ENCODE results near the gene NCF4.

Gene NCF4

DNA sequence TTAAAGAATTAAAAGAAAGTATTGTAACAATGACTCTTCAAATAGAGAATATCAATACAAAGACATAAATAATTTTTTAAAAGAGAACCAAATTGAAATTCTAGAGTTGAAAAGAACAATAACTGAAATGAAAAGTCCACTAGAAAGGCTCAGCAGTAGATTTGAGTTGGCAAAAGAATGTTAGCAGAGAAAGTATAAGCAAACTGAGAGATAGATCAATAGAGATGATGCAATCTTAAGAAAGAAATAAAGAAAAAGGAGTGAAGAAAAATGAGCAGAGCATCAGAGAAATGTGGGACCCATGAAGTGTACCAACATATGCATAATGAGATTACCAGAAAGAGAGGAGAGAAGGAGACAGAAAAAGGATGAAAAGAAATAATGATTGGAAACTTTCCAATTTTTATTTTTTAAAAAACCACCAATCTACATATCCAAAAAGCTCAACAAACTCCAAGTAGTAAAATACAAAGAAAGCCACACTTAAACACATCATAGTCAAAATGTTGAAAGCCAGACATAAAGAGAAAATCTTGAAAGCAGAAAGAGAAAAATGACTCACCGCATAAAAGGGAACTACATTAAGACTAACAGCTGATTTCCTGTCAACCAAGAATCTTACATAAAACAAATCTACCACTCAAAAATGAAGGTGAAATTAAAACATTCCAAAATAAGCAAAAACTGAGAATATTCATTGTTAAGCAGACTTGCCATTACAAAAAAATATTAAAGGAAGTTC is 20.9 kb downstream of the NCF4 start:
- H3K9me3 Mint-ChIP-seq: peaks cover 21 to 27% of the 10 kb centered on the region in 2 donors
- ATAC-seq (replicated peaks): peak; percentile 46 to 68
- no peak for DNase-seq

GRCh38 chr22:36884349-36885158 is 23.7 kb downstream of the NCF4 start:
- DNase-seq (no peak), ATAC-seq (replicated peaks) (peak in 1 of 2 donors; percentile 33)
- no peak overlapping the region for H3K4me3 Mint-ChIP-seq
- H3K27ac Mint-ChIP-seq: no peak overlapping the region
- H3K4me1 Mint-ChIP-seq: peaks cover 5 to 28% of the 10 kb centered on the region in 2 donors
- H3K36me3 Mint-ChIP-seq: peaks cover 9 to 20% of the 10 kb centered on the region in 2 donors
- H3K9me3 Mint-ChIP-seq: peaks cover 21% of the 10 kb centered on the region in 2 donors
- H3K27me3 Mint-ChIP-seq: peaks cover 0 to 12% of the 10 kb centered on the region in 2 donors

More for the DNA sequence above, 20.9 kb downstream of the NCF4 start:
- peaks cover 34 to 49% of the 10 kb centered on the region in 2 donors for H3K36me3 Mint-ChIP-seq
- peaks cover 5 to 20% of the 10 kb centered on the region in 2 donors for H3K4me1 Mint-ChIP-seq
- no peak overlapping the region for H3K4me3 Mint-ChIP-seq
- H3K27me3 Mint-ChIP-seq: no peaks in the 10 kb centered on the region
- peak overlapping the region; percentile 25 for H3K27ac Mint-ChIP-seq

DNA sequence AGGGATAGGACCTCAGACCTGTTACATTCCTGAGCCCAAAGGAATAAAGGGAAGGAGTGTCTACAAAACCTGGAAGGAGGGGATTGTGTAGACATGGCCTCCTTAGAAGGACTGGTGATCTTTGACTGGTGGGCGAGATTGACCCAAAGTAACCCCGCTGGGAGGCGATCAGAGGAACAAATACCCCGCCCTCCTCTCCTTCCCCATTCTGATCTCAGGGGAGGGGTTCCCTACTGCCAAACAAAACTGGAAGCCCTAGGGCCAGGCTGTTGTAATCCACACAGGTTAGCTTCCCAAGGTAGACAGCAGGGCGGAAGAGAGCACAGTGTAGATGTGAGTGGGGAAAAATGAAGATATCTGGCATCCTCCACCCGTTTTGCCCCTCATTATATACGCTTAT is 24.7 kb downstream of the NCF4 start:
- DNase-seq (no peak), ATAC-seq (replicated peaks) (peak in 1 of 2 donors; percentile 45)
- Mint-ChIP-seq H3K4me1 (peaks cover 5 to 28% of the 10 kb centered on the region in 2 donors), H3K9me3 (peaks cover 14 to 16% of the 10 kb centered on the region in 2 donors), H3K27ac (no peak overlapping the region), H3K4me3 (no peak overlapping the region), H3K36me3 (peaks cover 9 to 14% of the 10 kb centered on the region in 2 donors), H3K27me3 (peaks cover 0 to 12% of the 10 kb centered on the region in 2 donors)

DNA sequence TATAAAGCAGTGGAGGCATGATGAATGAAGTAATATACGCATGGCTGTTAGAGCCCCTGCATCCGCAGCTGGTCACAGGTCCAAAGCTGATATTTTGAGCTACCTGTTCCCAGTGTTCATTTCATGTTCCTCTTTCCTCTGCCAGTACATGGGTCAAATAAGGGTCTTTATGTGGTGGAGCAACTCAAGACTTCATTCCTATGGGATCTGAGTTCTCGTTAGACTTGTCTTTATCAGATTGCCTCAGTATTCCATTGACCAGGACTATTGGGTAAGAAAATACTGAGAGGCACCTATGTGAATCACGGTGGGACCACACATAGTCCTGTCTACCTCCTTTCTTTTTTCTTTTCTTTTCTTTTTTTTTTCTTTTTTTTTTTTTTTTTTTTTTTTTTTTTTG is 25.2 kb downstream of the NCF4 start:
- Mint-ChIP-seq H3K27me3 (peaks cover 0 to 12% of the 10 kb centered on the region in 2 donors), H3K4me1 (peaks cover 3 to 28% of the 10 kb centered on the region in 2 donors), H3K4me3 (no peak overlapping the region), H3K36me3 (peaks cover 8 to 10% of the 10 kb centered on the region in 2 donors), H3K27ac (no peak overlapping the region), H3K9me3 (peaks cover 11 to 12% of the 10 kb centered on the region in 2 donors)
- ATAC-seq (replicated peaks) (no peak), DNase-seq (no peak)

GRCh38 chr22:36887162-36887561 is 26.4 kb downstream of the NCF4 start:
- ATAC-seq (replicated peaks) (no peak), DNase-seq (no peak)
- Mint-ChIP-seq H3K27ac (no peak overlapping the region), H3K4me3 (no peak overlapping the region), H3K36me3 (peaks cover 0 to 4% of the 10 kb centered on the region in 2 donors), H3K9me3 (peaks cover 4 to 6% of the 10 kb centered on the region in 2 donors), H3K27me3 (peaks cover 0 to 12% of the 10 kb centered on the region in 2 donors), H3K4me1 (peaks cover 5 to 27% of the 10 kb centered on the region in 2 donors)

GRCh38 chr22:36891646-36892045 is 30.8 kb downstream of the NCF4 start:
- Mint-ChIP-seq H3K27ac (no peak overlapping the region), H3K27me3 (peaks cover 0 to 12% of the 10 kb centered on the region in 2 donors), H3K4me3 (no peak overlapping the region), H3K9me3 (peaks cover 6 to 12% of the 10 kb centered on the region in 2 donors), H3K4me1 (peaks cover 6 to 20% of the 10 kb centered on the region in 2 donors), H3K36me3 (peaks cover 0 to 4% of the 10 kb centered on the region in 2 donors)
- ATAC-seq (replicated peaks): no peak
- no peak for DNase-seq

DNA sequence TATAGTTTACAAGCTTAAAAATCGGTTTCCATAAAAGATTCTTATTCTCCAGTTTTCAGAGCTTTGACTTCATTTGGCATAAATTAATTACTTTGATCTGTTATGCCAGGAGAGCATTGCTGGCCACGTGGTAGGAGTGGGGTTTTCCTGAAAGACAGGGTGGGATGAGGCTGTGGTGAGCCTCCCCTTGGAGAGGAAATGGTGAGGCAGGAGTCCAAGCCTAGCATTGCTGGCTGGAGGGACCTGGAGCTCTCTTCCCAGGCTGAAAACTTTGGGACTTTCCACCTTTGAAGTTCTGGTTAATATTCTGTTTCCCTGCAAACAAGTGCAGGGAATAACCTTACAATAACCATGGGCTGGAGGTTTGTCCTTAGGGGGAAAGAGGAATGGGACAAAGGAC is 31.5 kb downstream of the NCF4 start:
- ATAC-seq (replicated peaks) (no peak), DNase-seq (no peak)
- H3K36me3 Mint-ChIP-seq: peaks cover 0 to 4% of the 10 kb centered on the region in 2 donors
- peak overlapping the region; percentile 14 for H3K27ac Mint-ChIP-seq
- peaks cover 8 to 12% of the 10 kb centered on the region in 2 donors for H3K9me3 Mint-ChIP-seq
- no peak overlapping the region for H3K4me3 Mint-ChIP-seq
- peaks cover 0 to 10% of the 10 kb centered on the region in 2 donors for H3K27me3 Mint-ChIP-seq
- peaks cover 6 to 19% of the 10 kb centered on the region in 2 donors for H3K4me1 Mint-ChIP-seq

GRCh38 chr22:36893262-36893661 is 32.5 kb downstream of the NCF4 start:
- peaks cover 6 to 12% of the 10 kb centered on the region in 2 donors for H3K4me1 Mint-ChIP-seq
- DNase-seq (no peak), ATAC-seq (replicated peaks) (no peak)
- peaks cover 0 to 4% of the 10 kb centered on the region in 2 donors for H3K36me3 Mint-ChIP-seq
- H3K4me3 Mint-ChIP-seq: no peak overlapping the region
- H3K9me3 Mint-ChIP-seq: peaks cover 8 to 12% of the 10 kb centered on the region in 2 donors
- no peak overlapping the region for H3K27ac Mint-ChIP-seq
- peaks cover 0 to under 1% of the 10 kb centered on the region in 2 donors for H3K27me3 Mint-ChIP-seq

GRCh38 chr22:36894266-36894665 is 33.5 kb downstream of the NCF4 start:
- H3K4me1 Mint-ChIP-seq: peaks cover 6 to 12% of the 10 kb centered on the region in 2 donors
- no peak overlapping the region for H3K27ac Mint-ChIP-seq
- ATAC-seq (replicated peaks): no peak
- H3K4me3 Mint-ChIP-seq: no peak overlapping the region
- H3K27me3 Mint-ChIP-seq: peaks cover 0 to 6% of the 10 kb centered on the region in 2 donors
- peaks cover 10 to 12% of the 10 kb centered on the region in 2 donors for H3K9me3 Mint-ChIP-seq
- no peak for DNase-seq
- peaks cover 0 to 4% of the 10 kb centered on the region in 2 donors for H3K36me3 Mint-ChIP-seq

DNA sequence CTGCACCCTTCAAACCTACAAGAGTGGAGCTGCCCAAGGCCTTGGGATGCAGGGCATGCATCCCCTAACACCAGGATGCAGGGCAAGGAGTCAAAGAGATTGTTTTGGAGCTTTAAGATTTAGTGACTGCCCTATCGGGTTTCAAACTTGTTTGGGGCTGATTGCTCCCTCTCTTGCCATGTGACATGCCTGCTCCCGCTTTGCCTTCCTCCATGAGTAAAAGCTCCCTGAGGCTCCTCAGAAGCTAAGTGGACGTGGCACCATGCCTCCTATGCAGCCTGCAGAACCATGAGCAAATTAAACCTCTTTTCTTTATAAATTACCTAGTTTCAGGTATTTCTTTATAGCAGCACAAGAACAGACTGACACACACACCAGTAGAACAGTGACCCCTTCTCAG is 36.8 kb downstream of the NCF4 start:
- Mint-ChIP-seq H3K27me3 (peaks cover 8 to 15% of the 10 kb centered on the region in 2 donors), H3K27ac (no peak overlapping the region), H3K4me1 (peaks cover 11 to 14% of the 10 kb centered on the region in 2 donors), H3K4me3 (no peak overlapping the region), H3K36me3 (peaks cover 0 to 4% of the 10 kb centered on the region in 2 donors), H3K9me3 (peaks cover 11 to 12% of the 10 kb centered on the region in 2 donors)
- DNase-seq: no peak
- no peak for ATAC-seq (replicated peaks)

DNA sequence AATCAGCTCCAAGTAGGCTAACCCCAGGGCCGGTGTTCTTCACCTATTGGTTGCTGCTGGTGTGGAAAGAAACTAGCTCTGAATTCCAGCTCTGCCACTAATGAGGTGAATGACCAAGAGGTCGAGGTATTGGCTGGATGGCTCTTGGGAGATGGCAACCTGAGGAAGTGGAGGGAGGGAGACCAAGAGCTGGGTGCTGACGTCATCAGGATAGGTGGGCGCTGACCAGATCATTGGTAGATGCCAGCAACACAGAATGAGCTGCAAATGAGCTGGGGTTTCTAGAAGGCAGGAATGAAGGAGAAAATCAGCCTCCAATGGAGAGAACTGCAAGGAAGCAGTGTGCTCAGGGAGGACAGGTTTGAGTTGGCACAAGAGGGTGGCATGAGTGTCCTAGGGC is 37.9 kb downstream of the NCF4 start:
- DNase-seq (no peak), ATAC-seq (replicated peaks) (no peak)
- no peak overlapping the region for H3K27ac Mint-ChIP-seq
- H3K27me3 Mint-ChIP-seq: peaks cover 12 to 19% of the 10 kb centered on the region in 2 donors
- peaks cover 11 to 15% of the 10 kb centered on the region in 2 donors for H3K4me1 Mint-ChIP-seq
- no peak overlapping the region for H3K4me3 Mint-ChIP-seq
- peaks cover under 1 to 4% of the 10 kb centered on the region in 2 donors for H3K36me3 Mint-ChIP-seq
- peaks cover 12% of the 10 kb centered on the region in 2 donors for H3K9me3 Mint-ChIP-seq

DNA sequence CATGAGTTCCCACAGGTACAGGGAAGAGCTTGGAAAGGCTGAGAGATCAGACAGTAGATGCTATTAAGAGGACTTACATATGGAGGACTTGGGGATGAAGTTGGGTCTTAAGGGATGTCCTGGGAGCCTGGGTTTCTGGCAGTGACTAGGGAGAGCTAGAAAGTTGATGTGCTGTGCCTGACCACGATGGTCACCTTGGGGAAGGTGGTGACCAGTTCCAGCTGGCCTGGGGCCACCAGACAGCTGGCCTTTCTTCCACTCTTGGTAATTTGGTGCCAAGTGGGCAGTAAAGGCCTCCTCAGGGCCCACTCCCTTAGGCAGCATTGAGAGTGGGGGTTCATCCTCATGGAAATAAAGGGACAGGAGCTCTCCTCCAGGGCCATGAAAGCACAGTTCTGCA is 38.7 kb downstream of the NCF4 start:
- Mint-ChIP-seq H3K4me3 (no peak overlapping the region), H3K27me3 (peaks cover 17 to 27% of the 10 kb centered on the region in 2 donors), H3K27ac (no peak overlapping the region), H3K36me3 (peaks cover 2 to 4% of the 10 kb centered on the region in 2 donors), H3K4me1 (peaks cover 14 to 17% of the 10 kb centered on the region in 2 donors), H3K9me3 (peaks cover 12% of the 10 kb centered on the region in 2 donors)
- ATAC-seq (replicated peaks): no peak
- DNase-seq: no peak

DNA sequence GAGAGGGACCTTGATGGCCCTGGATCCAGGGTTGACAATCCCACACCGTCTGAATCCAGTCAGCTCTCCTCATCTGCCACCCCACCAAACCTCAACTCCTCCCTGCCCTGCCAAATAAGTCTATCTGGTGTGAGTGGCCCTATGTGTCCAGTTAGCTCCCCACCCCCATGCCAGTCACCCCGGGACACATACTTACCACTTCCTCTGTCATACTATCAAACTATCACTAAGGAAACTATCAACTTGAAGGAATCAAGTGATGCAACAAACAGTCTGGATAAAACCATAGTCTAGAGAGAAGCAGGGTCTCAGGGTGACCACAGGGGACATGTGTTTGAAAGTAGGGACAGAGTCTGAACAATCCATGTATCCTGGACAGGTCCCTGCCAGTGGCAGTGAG is 39.4 kb downstream of the NCF4 start:
- Mint-ChIP-seq H3K27me3 (peaks cover 23 to 33% of the 10 kb centered on the region in 2 donors), H3K36me3 (peaks cover under 1 to 2% of the 10 kb centered on the region in 2 donors), H3K9me3 (peaks cover 8 to 9% of the 10 kb centered on the region in 2 donors), H3K4me3 (no peak overlapping the region), H3K4me1 (peaks cover 14 to 17% of the 10 kb centered on the region in 2 donors), H3K27ac (no peak overlapping the region)
- no peak for ATAC-seq (replicated peaks)
- DNase-seq: no peak

- H3K27me3 Mint-ChIP-seq: peaks cover 23 to 38% of the 10 kb centered on the region in 2 donors
- DNase-seq: no peak
- H3K9me3 Mint-ChIP-seq: peaks cover 4 to 7% of the 10 kb centered on the region in 2 donors
- no peak for ATAC-seq (replicated peaks)
- H3K4me3 Mint-ChIP-seq: peak overlapping the region; percentile 17 to 29
- H3K4me1 Mint-ChIP-seq: peaks cover 14 to 17% of the 10 kb centered on the region in 2 donors
- H3K36me3 Mint-ChIP-seq: peaks cover 0 to 2% of the 10 kb centered on the region in 2 donors
- H3K27ac Mint-ChIP-seq: peak overlapping the region; percentile 95
Observed at GRCh38 chr22:36900880-36901279, 40.1 kb downstream of the NCF4 start.

Data from stimulated activated naive B cell treated with anti-CD40 and anti-IgM and Interleukin-4, amounts not matched to agents 10 μg/mL and 1 μg/mL and 100 μg/mL, for 72 hours (primary cell).